HepG2 (cell line): ENCODE measurements around the gene CTIF. TPM values are rescaled to one million over a fixed set of nuclear protein-coding genes. Genes with fewer than 3 reads are reported as not detected.

Source experiments
- DRAP1 ChIP-seq: IDR thresholded peaks from 2 replicates; pipeline ENCODE4 v1.6.1; 2016; ENCODE audit warnings: missing genetic modification reagents, missing compliant biosample characterization
- FOXK2 ChIP-seq: fragments of 450-650 bp; IDR thresholded peaks from 2 replicates; pipeline ENCODE4 v1.6.1; 2016
- GTF2F1 ChIP-seq: fragments of 150-350 bp; IDR thresholded peaks from 2 replicates; pipeline ENCODE4 v1.6.1; 2014; ENCODE audit warnings: low read length
- MED13 ChIP-seq: sonication (generic); formaldehyde crosslinking; IDR thresholded peaks from 2 replicates; pipeline ENCODE4 v1.5.0; 2020; ENCODE audit warnings: missing genetic modification reagents
- PITX1 ChIP-seq: sonication (generic); formaldehyde crosslinking; IDR thresholded peaks from 2 replicates; pipeline ENCODE4 v1.5.1; 2020; ENCODE audit warnings: mild to moderate bottlenecking, missing genetic modification reagents
- PRDM10 ChIP-seq: sonication (generic); formaldehyde crosslinking; IDR thresholded peaks from 2 replicates; pipeline ENCODE4 v1.4.0; 2020; ENCODE audit warnings: low read depth, missing genetic modification reagents
- ZFX ChIP-seq: sonication (generic); formaldehyde crosslinking; IDR thresholded peaks from 2 replicates; pipeline ENCODE4 v1.4.0; 2020; ENCODE audit warnings: mild to moderate bottlenecking, low read depth, missing genetic modification reagents, moderate library complexity
- ZNF101 ChIP-seq: sonication (generic); formaldehyde crosslinking; IDR thresholded peaks from 2 replicates; pipeline ENCODE4 v1.4.0; 2020; ENCODE audit warnings: mild to moderate bottlenecking, low read depth, missing genetic modification reagents, borderline replicate concordance
- ZNF816 ChIP-seq: sonication (generic); formaldehyde crosslinking; IDR thresholded peaks from 2 replicates; pipeline ENCODE4 v1.8.0; 2022; ENCODE audit warnings: missing genetic modification reagents, mild to moderate bottlenecking, borderline replicate concordance
- polyA plus RNA-seq, 8 experiments: library from polyadenylated mRNA; depleted of rRNA in 3 of 8; stranded (reverse) in 7 of 8; unstranded in 1 of 8; fragments of >200 nt; fragmentation: Illumina TruSeq in 4 of 8; extraction: Trizol in 4 of 8; gene quantifications; 2 replicates each; pipeline versions ENCODE4 v1.2.1 to v1.2.3, GENCODE V29; 2011 to 2016; ENCODE audit warnings: low read depth in 4 of 8, missing spikeins in 1 of 8, mixed read lengths in 1 of 8; ENCODE audit not compliant: insufficient read depth in 1 of 8
- total RNA-seq, 5 experiments: library from RNA; depleted of rRNA; stranded (reverse); fragments of >200 nt; fragmentation: Illumina TruSeq; extraction: Trizol; gene quantifications; 2 replicates each; pipeline ENCODE4 v1.2.3, GENCODE V29; 2016; ENCODE audit warnings: low read depth in 1 of 5
- TF ChIP-seq, protein P1 (sequence below): sonication (generic); formaldehyde crosslinking; IDR thresholded peaks from 2 replicates; pipeline ENCODE4 v1.8.1; 2023; ENCODE audit warnings: missing genetic modification reagents, mild to moderate bottlenecking, borderline replicate concordance
- TF ChIP-seq, protein P2 (sequence below): sonication (generic); formaldehyde crosslinking; IDR thresholded peaks from 2 replicates; pipeline ENCODE4 v1.8.1; 2023; ENCODE audit warnings: mild to moderate bottlenecking, missing genetic modification reagents
- TF ChIP-seq, protein P3 (sequence below): sonication (generic); formaldehyde crosslinking; IDR thresholded peaks from 2 replicates; pipeline ENCODE4 v1.4.0; 2020; ENCODE audit warnings: missing genetic modification reagents

The CTIF gene
- total and polyA plus RNA-seq, 2 of the 13 experiments (the other 11 are each of a cell fraction or from before 2014, with no cell fraction given), result 18.2 to 28.0 TPM

- TF ChIP-seq, protein P1, sequence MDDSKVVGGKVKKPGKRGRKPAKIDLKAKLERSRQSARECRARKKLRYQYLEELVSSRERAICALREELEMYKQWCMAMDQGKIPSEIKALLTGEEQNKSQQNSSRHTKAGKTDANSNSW (CRISPR knock-in tag), result no peak
- TF ChIP-seq ZFX (peak; percentile 93), FOXK2 (no peak), MED13 (CRISPR knock-in tag) (no peak), ZNF816 (CRISPR knock-in tag) (no peak), ZNF101 (CRISPR knock-in tag) (no peak), DRAP1 (CRISPR knock-in tag) (peak; percentile 53; the same call in 1 of the 2 replicates), PRDM10 (CRISPR knock-in tag) (0 out of 2 replicates have a peak, but pooled peaks have one; percentile 56), PITX1 (CRISPR knock-in tag) (peak; percentile 53; the same call in 1 of the 2 replicates), GTF2F1 (no peak)
- TF ChIP-seq, protein P2, sequence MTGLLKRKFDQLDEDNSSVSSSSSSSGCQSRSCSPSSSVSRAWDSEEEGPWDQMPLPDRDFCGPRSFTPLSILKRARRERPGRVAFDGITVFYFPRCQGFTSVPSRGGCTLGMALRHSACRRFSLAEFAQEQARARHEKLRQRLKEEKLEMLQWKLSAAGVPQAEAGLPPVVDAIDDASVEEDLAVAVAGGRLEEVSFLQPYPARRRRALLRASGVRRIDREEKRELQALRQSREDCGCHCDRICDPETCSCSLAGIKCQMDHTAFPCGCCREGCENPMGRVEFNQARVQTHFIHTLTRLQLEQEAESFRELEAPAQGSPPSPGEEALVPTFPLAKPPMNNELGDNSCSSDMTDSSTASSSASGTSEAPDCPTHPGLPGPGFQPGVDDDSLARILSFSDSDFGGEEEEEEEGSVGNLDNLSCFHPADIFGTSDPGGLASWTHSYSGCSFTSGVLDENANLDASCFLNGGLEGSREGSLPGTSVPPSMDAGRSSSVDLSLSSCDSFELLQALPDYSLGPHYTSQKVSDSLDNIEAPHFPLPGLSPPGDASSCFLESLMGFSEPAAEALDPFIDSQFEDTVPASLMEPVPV (CRISPR knock-in tag), result 0 out of 2 replicates have a peak, but pooled peaks have one; percentile 6
- TF ChIP-seq, protein P3, sequence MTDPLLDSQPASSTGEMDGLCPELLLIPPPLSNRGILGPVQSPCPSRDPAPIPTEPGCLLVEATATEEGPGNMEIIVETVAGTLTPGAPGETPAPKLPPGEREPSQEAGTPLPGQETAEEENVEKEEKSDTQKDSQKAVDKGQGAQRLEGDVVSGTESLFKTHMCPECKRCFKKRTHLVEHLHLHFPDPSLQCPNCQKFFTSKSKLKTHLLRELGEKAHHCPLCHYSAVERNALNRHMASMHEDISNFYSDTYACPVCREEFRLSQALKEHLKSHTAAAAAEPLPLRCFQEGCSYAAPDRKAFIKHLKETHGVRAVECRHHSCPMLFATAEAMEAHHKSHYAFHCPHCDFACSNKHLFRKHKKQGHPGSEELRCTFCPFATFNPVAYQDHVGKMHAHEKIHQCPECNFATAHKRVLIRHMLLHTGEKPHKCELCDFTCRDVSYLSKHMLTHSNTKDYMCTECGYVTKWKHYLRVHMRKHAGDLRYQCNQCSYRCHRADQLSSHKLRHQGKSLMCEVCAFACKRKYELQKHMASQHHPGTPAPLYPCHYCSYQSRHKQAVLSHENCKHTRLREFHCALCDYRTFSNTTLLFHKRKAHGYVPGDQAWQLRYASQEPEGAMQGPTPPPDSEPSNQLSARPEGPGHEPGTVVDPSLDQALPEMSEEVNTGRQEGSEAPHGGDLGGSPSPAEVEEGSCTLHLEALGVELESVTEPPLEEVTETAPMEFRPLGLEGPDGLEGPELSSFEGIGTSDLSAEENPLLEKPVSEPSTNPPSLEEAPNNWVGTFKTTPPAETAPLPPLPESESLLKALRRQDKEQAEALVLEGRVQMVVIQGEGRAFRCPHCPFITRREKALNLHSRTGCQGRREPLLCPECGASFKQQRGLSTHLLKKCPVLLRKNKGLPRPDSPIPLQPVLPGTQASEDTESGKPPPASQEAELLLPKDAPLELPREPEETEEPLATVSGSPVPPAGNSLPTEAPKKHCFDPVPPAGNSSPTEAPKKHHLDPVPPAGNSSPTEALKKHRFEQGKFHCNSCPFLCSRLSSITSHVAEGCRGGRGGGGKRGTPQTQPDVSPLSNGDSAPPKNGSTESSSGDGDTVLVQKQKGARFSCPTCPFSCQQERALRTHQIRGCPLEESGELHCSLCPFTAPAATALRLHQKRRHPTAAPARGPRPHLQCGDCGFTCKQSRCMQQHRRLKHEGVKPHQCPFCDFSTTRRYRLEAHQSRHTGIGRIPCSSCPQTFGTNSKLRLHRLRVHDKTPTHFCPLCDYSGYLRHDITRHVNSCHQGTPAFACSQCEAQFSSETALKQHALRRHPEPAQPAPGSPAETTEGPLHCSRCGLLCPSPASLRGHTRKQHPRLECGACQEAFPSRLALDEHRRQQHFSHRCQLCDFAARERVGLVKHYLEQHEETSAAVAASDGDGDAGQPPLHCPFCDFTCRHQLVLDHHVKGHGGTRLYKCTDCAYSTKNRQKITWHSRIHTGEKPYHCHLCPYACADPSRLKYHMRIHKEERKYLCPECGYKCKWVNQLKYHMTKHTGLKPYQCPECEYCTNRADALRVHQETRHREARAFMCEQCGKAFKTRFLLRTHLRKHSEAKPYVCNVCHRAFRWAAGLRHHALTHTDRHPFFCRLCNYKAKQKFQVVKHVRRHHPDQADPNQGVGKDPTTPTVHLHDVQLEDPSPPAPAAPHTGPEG (CRISPR knock-in tag), result no peak
Observed at GRCh38 chr18:48896875-48897511, 358.2 kb downstream of the CTIF start (continued).
